HUDEP-2 (cell line): Measurements from ENCODE around the gene KATNB1.

Experiments used
- DNase-seq, 76 experiments: peaks; one replicate each; lab custom pipeline; 2025; ENCODE audit not compliant: unreplicated experiment in 76 of 76; lab: John Stamatoyannopoulos, UW

KATNB1 gene

DNA sequence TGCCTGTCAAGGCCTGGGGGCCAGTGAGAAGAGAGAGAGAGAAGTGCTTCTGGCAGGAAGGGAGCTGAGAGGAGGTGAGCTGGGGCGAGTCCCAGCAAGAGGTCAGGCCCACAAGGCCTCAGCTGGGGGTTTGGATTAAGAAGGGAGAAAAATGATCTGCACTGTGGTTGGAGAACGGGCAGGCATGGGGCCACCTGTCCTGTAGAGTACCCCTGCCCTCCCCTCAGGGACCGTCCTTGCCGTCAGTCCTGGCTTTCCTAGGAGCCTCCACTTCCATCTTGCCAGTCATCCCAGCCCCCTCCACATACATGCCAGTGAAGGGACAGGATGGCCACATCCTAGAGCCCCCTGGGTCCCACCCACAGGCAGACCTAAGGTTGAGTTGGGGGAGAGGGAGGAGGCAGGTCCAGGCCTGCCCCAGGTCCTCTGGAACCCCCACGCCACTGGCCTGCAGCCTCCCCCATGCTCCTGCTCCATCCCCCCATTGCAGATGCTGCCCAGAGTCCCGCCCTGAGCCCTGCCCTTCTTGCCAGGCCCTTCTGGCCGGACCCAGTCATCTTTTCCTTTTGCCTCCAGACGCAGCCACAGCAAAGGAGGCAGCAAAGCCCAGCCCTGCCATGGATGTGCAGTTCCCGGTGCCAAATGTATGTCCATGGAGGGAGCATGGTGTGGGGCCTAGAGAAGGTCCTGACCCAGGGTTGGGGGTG is 18.9 kb downstream of the KATNB1 start:
- DNase-seq = no peak

DNA sequence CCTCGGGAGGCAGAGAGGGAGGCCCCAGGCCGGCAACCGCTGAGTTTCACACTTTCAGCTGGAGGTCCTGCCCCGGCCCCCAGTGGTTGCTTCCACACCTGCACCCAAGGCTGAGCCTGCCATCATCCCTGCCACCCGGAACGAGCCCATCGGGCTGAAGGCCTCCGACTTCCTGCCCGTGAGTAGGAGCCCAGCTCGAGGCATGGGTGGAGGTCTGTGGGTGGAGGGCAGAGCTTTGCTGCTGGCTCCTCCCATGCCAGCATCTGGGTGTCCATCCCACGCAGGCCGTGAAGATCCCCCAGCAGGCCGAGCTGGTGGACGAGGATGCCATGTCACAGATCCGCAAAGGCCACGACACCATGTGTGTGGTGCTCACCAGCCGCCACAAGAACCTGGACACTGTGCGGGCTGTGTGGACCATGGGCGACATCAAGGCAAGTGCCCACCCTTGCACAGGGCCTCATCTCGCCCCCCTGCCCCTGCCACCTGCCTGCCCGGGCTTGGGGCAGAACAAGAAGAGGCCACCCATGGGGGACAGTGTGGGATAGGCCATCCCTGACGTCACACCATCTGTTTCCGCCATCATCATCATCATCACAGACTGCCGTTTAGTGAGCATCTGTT is 19.6 kb downstream of the KATNB1 start:
- DNase-seq = no peak

DNA sequence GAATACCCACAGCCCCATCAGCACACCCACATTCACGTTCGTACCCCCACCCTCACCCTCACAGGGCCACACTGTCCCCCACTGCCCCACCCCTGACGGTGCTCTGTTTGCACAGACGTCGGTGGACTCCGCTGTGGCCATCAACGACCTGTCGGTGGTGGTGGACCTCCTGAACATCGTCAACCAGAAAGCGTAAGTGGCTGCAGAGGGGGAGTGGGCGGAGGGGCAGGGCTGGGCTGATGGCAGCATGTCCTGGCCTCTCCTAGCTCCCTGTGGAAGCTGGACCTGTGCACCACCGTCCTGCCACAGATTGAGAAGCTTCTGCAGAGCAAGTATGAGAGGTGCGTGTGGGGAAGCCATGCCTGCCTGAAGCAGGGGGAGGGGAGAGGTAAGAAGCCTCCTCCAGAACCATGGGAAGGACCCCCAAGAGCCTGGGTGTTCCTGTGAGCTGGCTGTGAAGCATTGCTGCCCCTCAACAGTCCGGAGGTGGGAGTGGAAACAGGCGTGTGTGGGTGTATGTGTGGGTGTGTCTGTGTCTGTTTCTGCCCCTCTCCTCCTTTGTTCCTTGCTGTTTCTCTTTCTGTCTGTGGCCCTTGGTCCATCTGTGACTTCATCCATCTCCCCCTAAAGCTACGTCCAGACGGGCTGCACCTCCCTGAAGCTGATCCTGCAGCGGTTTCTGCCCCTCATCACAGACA is 20.3 kb downstream of the KATNB1 start:
- peak in 1 of 76 experiments; percentile 10 for DNase-seq

DNA sequence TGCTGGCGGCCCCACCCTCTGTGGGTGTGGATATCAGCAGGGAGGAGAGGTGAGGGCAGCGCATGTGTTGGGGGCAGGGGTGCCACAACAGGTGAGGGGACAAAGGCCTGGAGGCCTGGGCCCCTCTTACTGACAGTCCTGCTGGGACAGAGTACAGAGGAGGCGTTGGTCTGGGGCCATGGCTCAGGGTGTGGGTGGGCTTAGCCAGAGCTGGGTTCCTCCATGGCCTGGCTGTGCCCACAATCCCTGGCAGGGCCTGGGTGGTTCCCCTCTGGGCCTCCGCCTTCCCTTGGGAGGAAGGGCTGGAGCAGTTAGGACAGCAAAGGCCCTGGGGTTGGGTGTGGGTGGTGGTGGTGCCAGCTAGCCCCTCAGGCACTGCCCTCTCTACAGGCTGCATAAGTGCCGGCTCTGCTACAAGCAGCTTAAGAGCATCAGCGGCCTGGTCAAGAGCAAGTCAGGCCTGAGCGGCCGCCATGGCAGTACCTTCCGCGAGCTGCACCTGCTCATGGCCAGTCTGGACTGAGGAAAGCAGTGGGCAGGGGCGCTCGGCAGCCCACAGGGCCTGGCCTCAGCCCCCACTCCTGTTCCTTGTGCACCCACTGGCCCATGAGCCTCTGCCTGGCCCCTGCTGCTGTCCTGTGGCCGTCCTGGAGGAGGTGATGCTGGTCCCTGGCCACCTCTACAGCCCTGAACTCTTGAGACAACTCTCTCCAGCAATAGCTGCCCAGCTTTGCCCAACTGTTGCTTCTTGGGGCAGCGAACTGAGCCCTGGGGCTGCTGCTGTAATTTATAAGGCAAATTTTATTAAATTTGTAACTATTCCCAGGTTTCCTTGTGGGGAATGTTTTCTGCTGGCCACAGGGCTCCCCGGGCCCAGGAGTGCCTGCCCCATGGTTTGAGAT is 21.1 kb downstream of the KATNB1 start:
- DNase-seq = no peak

DNA sequence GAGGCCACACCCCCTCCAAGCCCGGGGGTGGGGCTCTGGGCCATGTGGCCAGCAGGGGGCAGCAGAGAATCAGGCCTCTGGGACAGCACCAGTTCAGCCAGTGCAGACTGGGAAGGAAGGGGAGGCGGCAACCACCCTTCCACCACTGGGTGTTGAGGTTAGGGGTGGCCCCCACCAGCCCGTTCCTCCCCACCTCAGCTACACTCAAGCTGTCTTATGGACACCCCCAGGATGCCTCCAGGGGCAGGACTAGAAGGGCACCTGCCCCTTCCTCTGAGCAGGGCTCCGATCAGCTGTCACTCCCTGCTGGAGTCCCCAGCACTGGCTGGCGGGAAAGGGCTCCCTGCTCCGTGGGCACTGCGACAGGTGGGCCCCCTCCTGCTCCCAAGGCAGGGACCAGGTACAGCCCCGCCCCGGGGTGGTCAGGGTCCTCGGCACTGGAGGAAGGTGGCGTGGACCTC is 21.8 kb downstream of the KATNB1 start:
- DNase-seq = peak in 74 of 76 experiments; percentile 15 to 93 (median 76)

DNA sequence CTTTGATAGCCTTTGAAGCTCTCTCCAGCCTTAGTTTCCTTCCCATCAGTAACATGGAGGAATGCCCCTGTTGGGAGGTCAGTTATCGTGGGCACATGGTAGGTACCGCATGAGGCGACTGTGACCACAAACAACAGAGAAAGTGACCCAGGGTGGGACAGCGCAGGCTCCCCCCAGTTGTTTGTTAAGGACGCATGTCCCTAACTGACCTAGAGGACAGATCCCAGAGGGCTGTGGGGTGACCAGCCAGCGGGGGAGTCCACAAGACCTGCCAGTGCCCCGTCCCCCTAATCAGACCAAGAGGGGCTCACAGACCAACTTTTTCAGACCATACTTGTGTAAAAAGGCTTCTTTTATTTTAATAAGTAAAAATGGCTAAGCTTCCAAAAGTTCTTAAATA is 22.3 kb downstream of the KATNB1 start:
- DNase-seq = no peak

DNA sequence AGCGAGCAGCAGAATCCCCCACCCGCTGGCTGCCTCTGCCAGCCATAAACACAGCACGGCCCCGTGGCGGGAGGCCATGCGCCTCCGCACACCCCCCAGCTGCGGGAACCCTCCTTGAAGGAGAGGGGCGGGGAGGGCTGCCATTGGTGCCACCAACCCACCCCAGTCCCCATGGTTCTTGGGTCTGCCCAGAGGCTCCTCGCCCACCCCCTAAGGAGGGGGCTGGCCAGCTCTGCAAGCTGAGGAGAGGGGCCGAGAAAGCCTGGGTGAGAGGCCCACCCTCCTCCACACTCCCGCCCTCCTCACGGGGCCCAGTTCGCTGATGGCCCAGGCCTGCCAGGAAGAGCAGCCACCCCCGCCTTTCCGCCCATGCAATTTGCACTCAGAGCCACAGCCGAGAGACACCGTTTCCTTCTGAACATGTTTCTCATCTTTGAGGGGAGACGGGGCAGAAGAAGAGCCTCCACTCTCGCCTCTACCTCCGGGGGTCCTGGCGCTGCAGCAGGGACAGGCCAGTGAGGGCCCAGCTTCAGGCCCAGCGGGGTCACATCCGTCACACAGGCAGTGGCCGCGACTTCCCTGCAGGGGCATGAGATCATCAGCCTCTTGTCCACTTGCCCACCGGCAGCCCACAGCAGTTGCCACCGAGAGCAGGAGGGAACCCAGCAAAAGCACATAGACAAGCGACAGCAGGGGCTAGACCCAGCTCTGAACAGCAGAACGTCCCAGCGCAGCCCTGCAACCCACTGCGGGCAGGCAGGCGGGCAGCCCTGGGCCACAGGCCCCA is 23.0 kb downstream of the KATNB1 start:
- no peak for DNase-seq

DNA sequence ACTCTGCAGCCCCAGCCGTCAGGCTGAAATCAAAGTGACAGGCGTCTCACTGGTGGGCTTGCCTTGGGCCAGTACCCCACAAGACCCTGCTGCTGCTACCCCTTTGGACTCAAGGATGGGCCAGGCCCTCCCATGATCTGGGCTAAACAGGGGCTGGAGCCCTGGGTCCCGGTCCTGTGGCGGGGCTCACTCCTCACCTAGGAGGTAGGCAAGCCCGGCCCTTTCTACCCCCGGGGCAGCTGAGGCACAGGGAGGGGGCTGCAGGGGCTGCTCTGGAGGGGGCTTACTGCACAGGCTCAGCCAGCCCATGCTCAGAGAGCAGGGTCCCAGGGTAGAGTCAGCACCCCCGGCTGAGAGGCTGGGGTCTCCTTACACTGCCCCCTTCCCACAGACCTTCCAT is 23.6 kb downstream of the KATNB1 start:
- no peak for DNase-seq

DNA sequence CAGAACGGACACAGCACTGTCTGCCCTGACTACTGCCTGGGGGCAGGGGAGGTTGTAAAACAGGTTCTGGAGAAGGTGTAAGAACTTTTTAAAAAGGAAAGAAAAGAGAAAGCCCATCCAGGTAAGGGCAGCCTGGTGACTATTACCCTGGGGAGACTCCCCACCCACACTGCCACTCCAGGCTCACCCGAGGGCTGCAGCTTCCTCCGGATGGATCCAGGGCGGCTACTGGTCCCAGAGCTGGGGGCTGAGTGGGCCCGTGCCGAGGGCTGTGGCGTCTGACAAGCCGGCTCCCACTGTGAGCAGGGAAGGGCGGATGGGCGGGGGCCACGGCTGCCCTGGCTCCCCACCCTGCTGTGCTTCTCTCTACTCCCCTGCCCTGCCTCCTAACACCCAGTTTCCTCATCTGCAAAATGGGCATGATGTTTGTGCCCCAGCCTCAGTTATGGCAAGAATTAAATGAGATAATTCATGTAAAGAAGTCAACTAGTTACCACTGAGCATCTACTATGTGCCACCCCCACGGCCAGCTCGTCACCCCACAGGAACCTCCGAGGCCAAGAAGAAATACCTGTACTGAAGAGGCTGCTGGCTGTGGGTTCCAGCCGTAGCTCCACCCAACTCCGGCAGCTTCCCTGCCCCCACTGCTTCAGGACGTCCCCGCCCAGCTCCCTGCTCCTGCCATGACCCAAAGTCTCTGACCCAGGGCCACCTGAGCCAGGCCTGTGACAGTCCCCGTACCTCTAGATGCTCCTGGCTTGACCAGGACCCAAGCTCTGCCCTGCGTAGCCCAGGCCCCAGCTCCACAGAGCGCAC is 24.2 kb downstream of the KATNB1 start:
- DNase-seq = no peak

DNA sequence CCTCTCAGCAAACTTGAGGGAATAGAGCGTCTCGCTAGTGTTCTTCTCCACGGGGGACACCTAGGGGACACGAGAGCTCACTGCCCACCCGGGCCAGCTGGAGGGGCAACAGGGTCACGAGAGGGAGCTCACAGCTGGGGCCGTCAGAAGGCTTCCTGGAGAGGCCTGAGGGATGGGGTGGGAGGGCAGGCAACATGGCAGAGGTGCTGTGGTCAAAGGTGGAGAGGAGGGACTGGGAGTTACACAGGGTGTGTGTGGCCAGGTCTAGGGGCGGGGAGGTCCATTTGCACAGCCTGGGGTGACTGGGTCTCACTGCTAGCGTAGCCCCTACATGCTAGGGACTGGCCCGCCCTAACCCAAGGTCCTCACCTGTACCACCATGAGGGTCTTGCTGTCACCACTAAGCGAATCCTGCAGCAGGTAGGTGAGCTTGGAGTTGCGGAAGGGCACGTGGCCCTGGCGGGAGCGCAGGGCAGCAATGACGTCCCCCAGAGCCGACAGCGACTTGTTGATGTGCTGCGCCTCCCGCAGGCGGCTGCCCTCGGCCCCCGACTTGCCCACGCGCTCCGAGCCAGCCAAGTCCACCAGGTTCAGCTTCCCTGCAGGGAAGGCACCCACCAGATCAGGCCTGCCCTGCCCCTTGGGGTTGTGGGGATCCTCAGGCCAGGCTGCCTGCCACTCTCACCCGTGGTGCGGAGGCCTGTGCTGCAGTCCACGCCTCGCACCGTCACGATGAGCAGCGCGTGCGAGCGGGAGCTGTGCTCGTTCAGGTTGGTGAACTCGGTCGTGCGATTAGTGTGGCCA is 25.0 kb downstream of the KATNB1 start:
- no peak for DNase-seq

DNA sequence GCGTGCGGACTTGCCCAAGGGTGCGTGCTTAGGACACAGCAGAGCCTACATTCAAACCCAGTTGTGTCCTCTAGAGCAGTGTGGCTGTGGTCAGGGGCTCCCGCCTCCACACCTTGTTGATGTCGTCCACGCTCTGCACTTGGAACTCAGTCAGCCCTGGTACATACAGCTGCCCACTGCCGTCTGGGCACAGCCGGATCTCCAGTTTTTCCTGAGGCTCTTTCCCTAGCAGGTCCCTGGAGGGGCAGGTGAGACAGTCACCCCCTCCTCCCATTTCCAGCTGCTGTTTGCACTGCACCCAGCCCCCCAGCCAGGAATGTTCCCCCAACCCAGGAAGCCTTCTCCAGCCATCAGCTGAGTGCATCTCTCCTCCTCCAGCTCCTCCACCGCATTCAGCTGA is 25.7 kb downstream of the KATNB1 start:
- no peak for DNase-seq

DNA sequence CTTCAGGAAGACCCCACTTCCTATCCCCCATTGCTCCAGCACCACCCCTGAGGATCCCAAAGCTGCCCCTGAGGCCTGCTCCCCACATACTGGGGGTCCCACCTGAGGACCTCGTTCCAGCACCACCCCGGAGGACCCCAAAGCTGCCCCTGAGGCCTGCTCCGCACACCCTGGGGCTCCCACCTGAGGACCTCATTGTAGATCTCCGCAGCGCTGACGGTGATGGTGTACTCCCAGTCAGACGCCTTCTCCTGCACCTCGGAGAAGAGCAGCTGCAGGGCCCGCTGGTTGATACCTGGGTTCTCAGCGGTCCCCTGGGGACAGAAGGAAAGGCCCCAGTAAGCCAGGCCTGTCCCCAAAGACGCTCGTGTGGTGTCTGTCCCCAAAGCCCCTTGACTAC is 26.4 kb downstream of the KATNB1 start:
- no peak for DNase-seq

DNA sequence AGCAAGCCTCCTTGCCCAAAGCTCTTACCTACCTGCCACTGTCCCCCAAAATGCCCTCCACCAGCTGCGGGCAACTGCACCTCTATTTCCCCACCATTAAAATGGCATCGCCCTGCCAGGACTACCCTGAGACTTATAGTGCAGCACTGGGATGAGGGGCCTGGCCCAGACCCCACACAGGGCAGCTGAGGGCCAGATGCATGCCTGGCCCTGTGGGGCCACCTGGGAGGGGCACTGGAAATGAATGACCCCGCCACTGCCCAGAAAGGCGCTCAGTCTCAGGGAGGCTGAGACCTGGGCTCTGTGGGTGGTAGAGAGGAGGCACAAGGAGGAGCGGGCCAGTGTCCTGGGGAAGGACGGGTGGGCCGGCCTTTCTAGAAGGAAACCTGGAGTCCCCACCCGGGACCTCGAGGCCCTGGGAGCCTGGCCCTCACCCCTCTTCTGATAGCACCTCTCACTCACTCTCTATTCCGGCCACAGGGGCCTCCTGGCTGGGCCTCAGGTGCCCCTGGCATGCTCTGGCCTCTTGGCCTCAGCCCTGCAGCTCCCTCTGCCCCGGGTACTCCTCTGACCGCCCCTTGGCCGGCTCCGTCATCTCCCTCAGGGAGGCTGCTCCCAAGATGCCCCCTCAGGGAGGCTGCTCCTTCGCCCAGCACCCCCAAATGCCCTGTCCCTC is 26.9 kb downstream of the KATNB1 start:
- no peak for DNase-seq

DNA sequence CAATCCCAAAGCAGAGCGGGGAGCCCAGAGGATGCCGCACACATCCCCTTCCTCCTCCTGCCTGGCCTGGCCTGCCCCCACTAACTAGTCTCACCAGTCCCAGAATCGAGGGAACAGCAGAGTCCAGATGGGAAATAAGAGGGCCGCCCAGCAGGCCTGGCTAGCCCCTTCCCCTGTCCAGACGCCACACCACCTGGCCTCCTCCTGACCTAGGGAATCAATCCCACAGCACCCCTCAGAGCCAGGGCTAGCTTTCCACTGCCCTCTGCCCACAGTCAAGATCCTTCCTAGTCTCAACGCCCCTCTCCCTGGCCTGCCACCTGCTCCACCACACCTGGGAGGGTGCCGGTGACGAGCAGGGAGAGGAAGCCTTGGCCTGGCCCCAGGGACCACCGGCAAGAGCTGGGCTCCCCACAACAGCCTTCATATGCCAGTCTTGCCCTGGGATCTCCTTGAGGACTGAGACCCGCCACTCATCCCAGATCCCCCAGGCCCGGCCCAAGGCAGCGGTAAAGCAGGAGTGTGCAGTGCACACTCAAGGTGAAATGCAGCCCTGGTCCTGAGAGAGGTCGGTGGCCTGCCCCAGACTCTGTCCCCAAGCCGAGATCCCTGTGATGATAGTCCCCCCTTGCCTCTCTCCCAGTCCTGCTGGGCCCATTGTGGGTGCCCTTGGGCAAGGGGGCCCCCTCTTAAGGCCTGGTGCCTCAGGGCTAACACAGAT is 27.9 kb downstream of the KATNB1 start:
- DNase-seq = no peak

DNA sequence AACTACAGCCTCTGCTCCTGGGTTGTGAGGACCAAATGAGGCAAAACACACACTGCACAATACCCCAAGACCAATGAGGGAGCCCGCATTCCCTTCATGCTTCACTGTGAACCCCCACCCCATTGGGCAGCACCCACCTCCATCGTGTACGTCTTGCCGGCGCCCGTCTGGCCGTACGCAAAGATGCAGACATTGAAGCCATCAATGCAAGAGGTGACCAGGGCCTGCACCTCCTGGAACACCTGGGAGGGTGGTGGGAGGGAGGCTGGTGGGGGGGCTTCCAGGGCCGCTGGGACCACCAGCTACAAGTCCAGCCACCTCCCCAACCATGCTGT is 28.4 kb downstream of the KATNB1 start:
- no peak for DNase-seq

DNA sequence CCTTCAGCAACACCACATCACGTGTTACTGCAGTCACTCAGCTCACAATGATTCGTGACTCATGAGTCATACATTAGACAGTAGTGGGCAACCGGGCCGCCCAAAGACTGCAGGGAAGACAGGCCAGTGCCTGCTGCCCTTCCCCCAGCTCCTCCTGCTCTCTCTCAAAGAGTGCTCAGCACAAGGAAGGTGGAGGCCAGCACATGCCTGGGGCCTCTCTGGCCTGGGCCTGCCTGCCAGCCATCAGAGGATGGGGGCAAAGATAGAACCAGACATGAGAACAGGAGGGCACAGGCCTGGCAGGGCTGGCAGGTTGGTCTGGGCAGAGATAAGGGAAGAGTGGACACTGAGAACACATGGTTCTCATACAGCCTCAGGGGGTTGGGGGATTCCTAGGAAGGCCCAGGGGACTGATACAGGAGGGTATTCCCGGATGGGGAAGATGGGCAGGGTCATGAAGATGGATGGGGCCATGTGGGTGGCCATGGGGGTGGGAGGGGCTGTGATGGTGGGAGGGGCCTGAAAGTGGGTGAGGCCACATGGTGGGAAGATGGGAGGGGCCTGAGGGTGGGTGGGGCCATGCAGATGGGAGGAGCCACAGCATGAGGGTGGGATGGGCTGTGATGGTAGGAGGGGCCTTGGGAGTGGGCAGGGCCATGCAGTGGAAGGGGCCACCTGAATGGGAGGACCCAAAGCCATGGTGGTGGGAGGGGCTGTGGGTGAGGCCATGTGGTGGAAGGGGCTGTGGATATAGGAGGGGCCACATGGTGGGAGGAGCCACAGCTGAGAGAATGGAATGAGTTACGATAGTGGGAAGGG is 29.0 kb downstream of the KATNB1 start:
- DNase-seq = peak in 70 of 76 experiments; percentile 16 to 84 (median 58)
